Effector CD4-positive, alpha-beta T cell (primary cell): ENCODE results near the gene RDH12.

Source experiments
- DNase-seq: peaks from one replicate; pipeline ENCODE4 v3.0.0-alpha.2; 2020

The RDH12 gene

DNA sequence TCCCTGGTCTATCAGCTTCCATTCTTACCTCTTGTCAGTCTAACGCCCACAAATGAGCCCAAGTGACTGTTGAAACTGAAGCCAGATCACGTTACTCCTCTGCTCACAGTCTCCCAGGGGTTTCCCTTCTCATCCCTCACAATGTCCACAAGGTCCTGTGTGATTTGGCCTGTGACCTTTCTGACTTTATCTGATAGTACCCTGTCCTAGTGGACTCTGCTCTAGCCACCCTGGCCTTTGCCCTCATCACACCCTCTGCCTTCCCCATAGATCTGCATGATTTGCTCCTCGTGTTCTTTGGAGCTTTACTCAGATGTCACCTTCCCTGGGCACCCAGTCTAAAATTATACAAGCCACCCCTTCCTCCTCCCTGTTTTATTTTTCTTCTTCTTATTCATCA is 55.5 kb downstream of the RDH12 start:
- no peak for DNase-seq

DNA sequence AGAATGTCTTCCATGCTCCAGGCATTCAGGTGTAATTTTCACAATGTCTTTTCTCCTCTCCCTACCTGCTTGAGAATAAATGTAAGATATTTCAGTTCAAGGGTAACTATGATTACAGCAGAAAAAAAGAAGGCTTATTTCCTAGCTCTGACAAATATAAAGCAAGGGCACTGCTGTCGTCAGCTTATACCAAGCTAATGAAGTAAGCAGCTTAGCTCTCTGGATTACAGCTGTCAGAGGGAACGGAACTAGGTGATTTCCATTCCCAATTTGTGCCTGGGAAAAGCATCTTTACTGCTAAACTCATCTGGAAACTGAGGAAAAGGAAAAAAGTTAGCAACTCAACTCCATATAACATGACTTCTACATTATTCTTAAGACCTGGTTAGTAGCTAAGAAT is 58.2 kb downstream of the RDH12 start:
- no peak for DNase-seq

GRCh38 chr14:67762051-67762450 is 60.4 kb downstream of the RDH12 start:
- no peak for DNase-seq

GRCh38 chr14:67763158-67763822 is 61.6 kb downstream of the RDH12 start:
- DNase-seq, result no peak

DNA sequence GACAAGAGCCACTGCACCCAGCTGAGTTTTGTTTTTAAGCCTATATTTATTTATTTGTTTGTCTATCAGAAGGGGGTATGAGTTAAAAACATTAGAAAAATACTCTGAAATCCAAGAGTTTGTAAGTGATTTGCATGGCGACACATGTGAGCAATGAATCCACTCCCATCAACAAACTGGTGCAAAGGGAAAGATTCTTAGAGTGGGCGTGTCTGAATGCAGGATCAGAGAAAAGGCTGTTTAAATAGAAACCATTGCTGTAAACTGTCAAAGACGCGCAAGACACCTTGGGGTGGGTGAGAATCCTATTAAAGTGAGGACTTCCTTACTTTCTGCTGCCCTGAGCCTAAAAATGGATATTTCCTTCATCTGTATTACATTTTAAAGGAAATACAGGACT is 62.8 kb downstream of the RDH12 start:
- no peak for DNase-seq

GRCh38 chr14:67765192-67765834 is 63.6 kb downstream of the RDH12 start:
- DNase-seq, result no peak

DNA sequence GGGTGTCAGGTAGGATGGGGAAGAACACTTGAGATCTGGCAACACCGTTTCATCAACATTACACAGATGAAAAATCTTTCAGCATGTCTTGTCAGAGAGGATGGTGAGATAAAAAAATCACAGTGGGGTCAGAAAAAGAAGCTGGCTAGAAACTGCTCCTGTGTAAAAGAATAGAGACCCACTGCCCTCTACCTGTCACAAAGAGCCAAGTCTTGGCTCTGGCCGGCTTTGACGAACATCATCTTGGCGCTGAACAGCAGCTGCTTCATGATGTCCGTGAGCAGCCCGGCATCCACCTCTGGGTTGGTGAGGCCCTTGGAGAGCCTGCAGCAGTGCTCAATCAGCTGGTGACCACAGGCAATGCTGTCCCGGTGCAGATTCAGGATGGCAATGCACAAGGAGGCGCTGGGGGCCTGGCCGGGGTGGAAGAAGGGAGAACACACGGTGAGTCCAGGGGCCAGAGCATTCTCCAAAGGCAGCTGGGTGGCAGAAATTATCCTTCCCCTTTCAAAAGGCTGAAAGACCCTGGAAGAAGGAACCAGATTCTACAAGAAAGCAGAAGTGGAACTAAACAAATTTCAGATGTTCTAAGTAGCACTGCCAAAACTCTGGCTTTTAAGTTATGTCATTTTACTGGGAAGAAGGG is 64.5 kb downstream of the RDH12 start:
- DNase-seq, result no peak

DNA sequence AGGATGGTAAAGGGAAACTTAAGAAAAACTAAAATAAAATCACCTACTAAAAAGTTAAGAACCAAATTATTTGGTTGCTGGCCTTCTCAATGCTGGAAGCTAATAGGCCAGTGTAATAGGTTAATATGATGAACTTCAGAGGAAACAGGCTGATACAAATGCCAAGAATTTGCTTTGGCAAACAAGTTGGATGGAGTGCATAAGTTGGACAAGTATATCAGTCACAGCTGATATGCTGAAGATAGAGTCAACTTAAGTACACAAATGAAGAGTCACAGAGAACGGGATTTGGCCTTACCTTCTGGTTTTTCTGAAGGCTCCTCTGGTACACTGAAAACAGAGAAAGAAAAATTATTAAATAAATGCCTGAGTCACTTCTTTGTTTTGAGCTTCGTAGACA is 66.5 kb downstream of the RDH12 start:
- no peak for DNase-seq

DNA sequence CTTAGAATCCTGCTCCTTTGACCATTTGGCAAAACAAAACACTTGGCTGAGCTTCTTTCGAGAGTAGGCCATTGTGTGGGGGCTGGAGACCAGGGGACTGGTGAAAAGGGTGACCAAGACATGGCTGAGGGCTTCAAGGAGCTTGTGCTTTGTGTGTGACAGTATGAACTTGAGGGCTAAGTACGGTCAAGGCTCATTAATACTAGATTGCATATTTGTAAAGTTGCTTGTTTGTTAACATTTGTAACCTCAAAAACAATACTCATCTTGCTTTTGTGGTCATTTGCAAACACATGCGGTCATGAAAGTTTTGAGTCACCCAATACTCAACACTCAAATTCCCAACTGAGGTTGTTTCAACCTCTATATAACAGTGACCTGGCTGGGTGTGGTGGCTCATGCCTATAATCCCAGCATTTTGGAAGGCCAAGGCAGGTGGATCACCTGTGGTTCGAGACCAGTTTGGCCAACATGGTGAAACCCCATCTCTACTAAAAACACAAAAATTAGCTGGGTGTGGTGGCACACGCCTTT is 72.2 kb downstream of the RDH12 start:
- no peak for DNase-seq

DNA sequence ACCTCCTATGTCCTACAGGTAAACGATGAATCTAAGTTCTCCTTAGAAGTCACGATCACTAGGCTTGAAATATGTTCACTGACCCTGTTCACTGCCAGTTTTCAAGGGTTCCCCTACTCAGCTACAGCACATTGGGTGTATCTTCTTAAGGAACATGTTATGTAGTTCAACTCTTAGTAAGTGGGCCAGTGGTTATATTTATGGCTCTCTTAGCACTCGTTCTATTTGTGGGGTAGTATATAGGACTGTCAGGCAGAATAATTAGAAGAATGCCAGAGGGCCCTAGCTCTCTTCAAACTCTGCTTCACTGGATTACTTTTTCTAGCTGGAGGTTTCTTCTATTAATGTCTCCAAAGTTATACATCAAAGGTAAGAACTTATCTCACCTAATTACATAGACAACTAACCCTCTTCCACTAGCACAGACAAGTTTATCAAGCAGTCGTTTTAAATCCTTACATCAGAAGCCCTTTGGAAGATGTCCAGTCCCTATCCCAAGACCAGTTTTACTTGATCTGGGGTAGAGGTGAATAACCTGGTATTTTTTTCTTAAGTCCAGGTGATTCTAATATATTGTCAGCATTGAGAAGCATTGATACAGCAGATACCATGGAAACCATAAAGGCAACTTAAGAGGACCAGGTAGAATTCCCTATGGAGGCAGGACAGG is 75.1 kb downstream of the RDH12 start:
- DNase-seq, result no peak

GRCh38 chr14:67778792-67779191 is 77.1 kb downstream of the RDH12 start:
- no peak for DNase-seq

- DNase-seq, result no peak
Measured at GRCh38 chr14:67782090-67782489, 80.4 kb downstream of the RDH12 start.
